ENCODE data around the gene SLC26A6.

- TF ChIP-seq CTCF (conservative IDR thresholded peaks at IDR 0.05) (no peak), ZFX (IDR thresholded peaks at IDR 0.05) (no peak)
Measured at GRCh38 chr3:48623851-48624547, 11.3 kb downstream of the SLC26A6 start.
